HUES64 (cell line): ENCODE results near the gene MED12L.

Source experiments
- H3K27ac ChIP-seq: 2 replicates; pipeline ENCODE4 v1.7.0; 2013; ENCODE audit warnings: low read depth, low read length, inconsistent platforms
- H3K27me3 ChIP-seq: 2 replicates; pipeline ENCODE4 v1.6.1; 2013; ENCODE audit warnings: mild to moderate bottlenecking, low read length; ENCODE audit not compliant: insufficient read depth
- H3K36me3 ChIP-seq: 2 replicates; pipeline ENCODE4 v1.6.1; 2013; ENCODE audit warnings: mild to moderate bottlenecking, low read length; ENCODE audit not compliant: insufficient read depth
- H3K4me1 ChIP-seq: 2 replicates; pipeline ENCODE4 v1.6.1; 2013; ENCODE audit warnings: mild to moderate bottlenecking, low read length, moderate library complexity; ENCODE audit not compliant: insufficient read depth
- H3K4me3 ChIP-seq: 2 replicates; pipeline ENCODE4 v1.5.1; 2013; ENCODE audit warnings: mild to moderate bottlenecking, low read length, moderate library complexity
- H3K9ac ChIP-seq: 2 replicates; pipeline ENCODE4 v1.6.1; 2013; ENCODE audit warnings: mild to moderate bottlenecking, low read depth, low read length
- H3K9me3 ChIP-seq: 2 replicates; pipeline ENCODE4 v1.6.1; 2013; ENCODE audit warnings: low read depth, low read length; ENCODE audit not compliant: insufficient read depth
- WGBS: fragments of 150-250, 120-280 bp; methylation state at CpG from one replicate; pipeline ENCODE4 v1.1.7; 2013; ENCODE audit warnings: missing lambda C conversion rate; 5-methylcytosine and 5-hydroxymethylcytosine counted together

Gene MED12L

GRCh38 chr3:151351648-151352047 is 266.2 kb downstream of the MED12L start:
- Histone ChIP-seq H3K9ac (no peak overlapping the region), H3K9me3 (no peaks in the 10 kb centered on the region), H3K36me3 (peaks cover 12% of the 10 kb centered on the region), H3K27me3 (no peaks in the 10 kb centered on the region), H3K4me3 (no peak overlapping the region), H3K27ac (no peak overlapping the region), H3K4me1 (peaks cover 24% of the 10 kb centered on the region)
- whole genome bisulfite sequencing: 100% methylated on average over 3 of the region's 4 CpGs

DNA sequence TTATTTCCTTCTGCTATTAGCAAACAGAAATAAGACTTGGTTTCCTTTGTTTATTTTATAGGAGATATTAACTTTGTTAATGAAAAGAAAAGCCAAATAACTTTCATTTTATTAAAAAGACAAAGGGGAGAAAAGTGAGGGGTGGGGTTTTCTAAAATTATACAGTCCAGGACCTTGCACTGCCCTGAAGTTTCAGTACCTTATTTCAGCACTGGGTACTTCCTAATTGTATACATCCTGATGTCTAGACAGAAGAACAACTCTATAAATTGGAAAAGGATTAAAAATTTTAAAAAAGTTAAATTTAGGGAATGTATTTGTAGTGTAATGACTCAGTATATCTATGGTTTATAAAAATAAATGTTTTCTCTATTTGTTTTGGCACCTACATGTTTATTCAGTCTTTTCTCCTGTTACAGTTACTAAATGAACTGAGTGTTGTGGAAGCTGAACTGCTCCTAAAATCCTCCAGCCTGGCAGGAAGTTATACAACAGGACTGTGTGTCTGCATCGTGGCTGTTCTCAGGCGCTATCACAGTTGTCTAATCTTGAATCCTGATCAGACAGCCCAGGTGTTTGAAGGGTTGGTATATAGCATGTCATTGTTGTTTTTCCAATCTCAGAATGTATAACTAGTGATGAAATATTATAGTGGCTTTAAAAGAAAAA is 271.5 kb downstream of the MED12L start:
- H3K27me3 ChIP-seq: no peaks in the 10 kb centered on the region
- WGBS: 93% methylated on average over 2 of the region's 2 CpGs
- no peak overlapping the region for H3K4me3 ChIP-seq
- H3K27ac ChIP-seq: no peak overlapping the region
- no peaks in the 10 kb centered on the region for H3K9me3 ChIP-seq
- H3K4me1 ChIP-seq: 0 out of 2 replicates have a peak, but pooled peaks cover 8% of the 10 kb centered on the region
- H3K9ac ChIP-seq: no peak overlapping the region
- peaks cover 34% of the 10 kb centered on the region for H3K36me3 ChIP-seq

DNA sequence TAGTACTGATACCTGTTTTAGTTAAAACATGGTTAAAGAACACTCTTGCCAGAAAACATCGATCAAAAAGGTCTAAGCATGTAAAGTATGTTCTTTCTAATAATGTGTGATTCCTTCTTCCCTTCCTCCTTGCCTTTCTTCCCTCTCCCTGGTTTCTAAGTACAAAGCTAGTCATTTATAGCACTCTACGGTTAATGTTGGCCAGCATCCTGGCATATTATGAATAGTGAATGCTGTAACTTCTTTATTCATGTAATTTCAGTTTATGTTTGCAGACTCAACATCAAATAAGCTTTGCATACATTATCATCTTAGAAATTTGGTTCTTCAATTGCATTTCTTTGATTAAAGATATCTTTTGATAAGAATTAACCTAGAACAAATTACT is 272.0 kb downstream of the MED12L start:
- WGBS: 100% methylated on average over 1 of the region's 2 CpGs
- no peaks in the 10 kb centered on the region for H3K9me3 ChIP-seq
- H3K9ac ChIP-seq: no peak overlapping the region
- no peaks in the 10 kb centered on the region for H3K27me3 ChIP-seq
- peaks cover 34% of the 10 kb centered on the region for H3K36me3 ChIP-seq
- H3K4me3 ChIP-seq: no peak overlapping the region
- 0 out of 2 replicates have a peak, but pooled peaks cover 8% of the 10 kb centered on the region for H3K4me1 ChIP-seq
- no peak overlapping the region for H3K27ac ChIP-seq

- H3K27ac ChIP-seq: no peak overlapping the region
- H3K4me1 ChIP-seq: peaks cover 20% of the 10 kb centered on the region
- no peaks in the 10 kb centered on the region for H3K27me3 ChIP-seq
- H3K4me3 ChIP-seq: no peak overlapping the region
- no peaks in the 10 kb centered on the region for H3K9me3 ChIP-seq
- WGBS: 94% methylated on average over 3 of the region's 3 CpGs
- H3K9ac ChIP-seq: no peak overlapping the region
- H3K36me3 ChIP-seq: peaks cover 29% of the 10 kb centered on the region
Observed at GRCh38 chr3:151362751-151363174, 277.3 kb downstream of the MED12L start.

DNA sequence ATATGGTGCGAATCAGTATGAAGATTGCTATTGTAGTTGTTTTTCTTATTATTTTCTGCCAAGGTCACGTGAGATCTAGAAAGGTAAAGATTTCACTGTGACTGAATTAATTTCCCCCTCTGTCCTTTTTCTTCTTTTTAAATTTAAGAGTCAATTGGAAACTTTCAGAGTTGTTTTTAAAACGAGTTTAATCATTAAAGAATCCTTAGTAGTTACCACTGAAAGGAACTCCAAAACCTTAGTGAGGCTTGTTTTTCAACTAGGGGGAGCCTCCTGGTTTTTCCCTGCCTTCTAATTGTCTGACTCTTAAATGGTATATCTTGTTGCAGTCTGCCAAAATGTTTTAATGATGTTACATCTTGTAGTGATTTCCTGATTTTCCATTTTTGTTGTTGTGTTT is 281.5 kb downstream of the MED12L start:
- H3K9ac ChIP-seq: no peak overlapping the region
- WGBS: 98% methylated on average over 3 of the region's 3 CpGs
- peaks cover 12% of the 10 kb centered on the region for H3K4me1 ChIP-seq
- H3K27me3 ChIP-seq: no peaks in the 10 kb centered on the region
- H3K27ac ChIP-seq: no peak overlapping the region
- no peaks in the 10 kb centered on the region for H3K9me3 ChIP-seq
- no peak overlapping the region for H3K4me3 ChIP-seq
- peaks cover 28% of the 10 kb centered on the region for H3K36me3 ChIP-seq

- Histone ChIP-seq H3K4me1 (peaks cover 12% of the 10 kb centered on the region), H3K36me3 (peaks cover 32% of the 10 kb centered on the region), H3K27me3 (no peaks in the 10 kb centered on the region), H3K27ac (no peak overlapping the region), H3K4me3 (no peak overlapping the region), H3K9ac (no peak overlapping the region), H3K9me3 (no peaks in the 10 kb centered on the region)
- WGBS: 89% methylated on average over 5 of the region's 5 CpGs
Observed at GRCh38 chr3:151367448-151367847, 282.0 kb downstream of the MED12L start.

DNA sequence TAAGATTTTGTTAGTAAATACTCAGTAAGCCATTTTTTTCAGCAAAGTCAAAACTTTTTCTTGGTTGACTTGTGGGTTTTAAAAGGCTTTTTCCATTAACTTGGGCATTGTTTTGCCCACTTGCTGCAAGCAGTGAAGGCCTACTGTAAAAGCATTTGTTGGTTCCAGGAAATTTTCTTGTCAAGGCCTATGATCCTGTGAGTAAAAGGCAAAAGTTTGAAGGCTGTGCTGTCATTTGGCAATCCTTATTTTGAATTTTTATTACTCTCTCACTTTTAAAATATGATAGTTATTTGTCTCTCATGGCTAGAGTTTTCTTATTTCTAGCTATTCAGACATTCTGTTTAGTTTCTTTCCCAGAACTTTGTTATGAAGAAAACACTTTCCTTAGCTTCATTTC is 286.1 kb downstream of the MED12L start:
- no peak overlapping the region for H3K9ac ChIP-seq
- H3K9me3 ChIP-seq: no peaks in the 10 kb centered on the region
- no peaks in the 10 kb centered on the region for H3K27me3 ChIP-seq
- no peak overlapping the region for H3K4me3 ChIP-seq
- peaks cover 33% of the 10 kb centered on the region for H3K36me3 ChIP-seq
- no peak overlapping the region for H3K27ac ChIP-seq
- peaks cover under 1% of the 10 kb centered on the region for H3K4me1 ChIP-seq

- H3K27me3 ChIP-seq: no peaks in the 10 kb centered on the region
- H3K27ac ChIP-seq: no peak overlapping the region
Observed at GRCh38 chr3:151372063-151372820, 286.8 kb downstream of the MED12L start.

DNA sequence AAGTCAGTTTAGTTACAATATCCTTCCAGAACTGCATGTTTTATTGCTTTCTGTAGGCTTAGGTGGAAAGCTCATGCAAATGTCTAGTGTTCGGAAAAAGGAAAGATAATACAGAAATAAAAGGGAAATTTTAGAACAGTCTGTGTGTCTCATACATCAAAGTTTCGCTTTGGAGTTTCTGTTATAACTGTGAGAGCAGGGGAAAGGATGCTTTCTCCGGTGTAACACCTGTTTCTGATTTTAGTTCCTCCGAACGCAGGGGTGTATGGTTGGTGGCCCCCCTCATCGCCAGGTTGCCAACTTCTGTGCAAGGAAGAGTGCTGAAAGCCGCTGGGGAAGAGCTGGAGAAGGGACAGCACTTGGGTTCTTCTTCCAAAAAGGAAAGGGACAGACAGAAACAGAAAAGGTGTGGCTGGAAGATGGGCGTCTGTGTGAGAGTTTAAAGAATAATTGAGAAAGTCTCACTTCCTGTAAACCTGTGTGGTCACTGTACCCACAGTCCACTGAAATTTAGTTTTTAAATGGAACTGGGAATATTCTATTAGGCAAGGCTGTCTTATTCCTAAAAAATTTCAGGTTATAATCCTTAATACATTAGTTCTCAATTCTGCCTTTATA is 292.4 kb downstream of the MED12L start:
- no peak overlapping the region for H3K27ac ChIP-seq
- no peaks in the 10 kb centered on the region for H3K27me3 ChIP-seq
- no peak overlapping the region for H3K9ac ChIP-seq
- H3K4me3 ChIP-seq: no peak overlapping the region
- WGBS: 93% methylated on average over 8 of the region's 8 CpGs
- peaks cover 36% of the 10 kb centered on the region; the same call in 1 of the 2 replicates for H3K36me3 ChIP-seq
- H3K9me3 ChIP-seq: no peaks in the 10 kb centered on the region
- no peaks in the 10 kb centered on the region for H3K4me1 ChIP-seq

More at GRCh38 chr3:151372063-151372820, 286.8 kb downstream of the MED12L start:
- H3K4me3 ChIP-seq: no peak overlapping the region
- H3K9ac ChIP-seq: no peak overlapping the region
- 89% methylated on average over 4 of the region's 4 CpGs for WGBS
- H3K36me3 ChIP-seq: peaks cover 38% of the 10 kb centered on the region
- H3K9me3 ChIP-seq: no peaks in the 10 kb centered on the region
- no peaks in the 10 kb centered on the region for H3K4me1 ChIP-seq

- Histone ChIP-seq H3K36me3 (peaks cover 39% of the 10 kb centered on the region), H3K27me3 (no peaks in the 10 kb centered on the region), H3K4me1 (no peaks in the 10 kb centered on the region), H3K4me3 (no peak overlapping the region), H3K9me3 (no peaks in the 10 kb centered on the region), H3K27ac (no peak overlapping the region), H3K9ac (no peak overlapping the region)
- 50% methylated on average over 4 of the region's 4 CpGs for WGBS
Observed at GRCh38 chr3:151379083-151379734, 293.7 kb downstream of the MED12L start.

GRCh38 chr3:151382671-151383070 is 297.2 kb downstream of the MED12L start:
- H3K4me1 ChIP-seq: no peaks in the 10 kb centered on the region
- peaks cover 46% of the 10 kb centered on the region for H3K36me3 ChIP-seq
- no peak overlapping the region for H3K9ac ChIP-seq
- no peaks in the 10 kb centered on the region for H3K27me3 ChIP-seq
- no peak overlapping the region for H3K4me3 ChIP-seq
- H3K9me3 ChIP-seq: no peaks in the 10 kb centered on the region
- no peak overlapping the region for H3K27ac ChIP-seq
- 94% methylated on average over 5 of the region's 5 CpGs for WGBS
